ENCODE measurements around the gene IYD. TPM values are rescaled to one million over a fixed set of nuclear protein-coding genes. Genes with fewer than 3 reads are reported as not detected.

Gene IYD
- polyA plus RNA-seq, 2 donors: 0.01 TPM; not detected in 1

- Histone ChIP-seq H3K27ac (ENCODE audit: low read depth in 2 of 2, low read length in 1 of 2) (no peak overlapping the region), H3K36me3 (ENCODE audit: control insufficient read depth in 2 of 2, insufficient read depth in 2 of 2, low read length in 1 of 2) (no peaks in the 10 kb centered on the region), H3K4me1 (ENCODE audit: control insufficient read depth in 2 of 2, insufficient read depth in 2 of 2, low read length in 1 of 2) (no peaks in the 10 kb centered on the region), H3K27me3 (ENCODE audit: control insufficient read depth in 1 of 2, insufficient read depth in 2 of 2, low read length in 2 of 2) (no peaks in the 10 kb centered on the region), H3K4me3 (ENCODE audit: low read depth in 1 of 2, low read length in 2 of 2) (no peak overlapping the region), H3K9me3 (ENCODE audit: control insufficient read depth in 2 of 2, insufficient read depth in 1 of 2, low read depth in 1 of 2, low read length in 1 of 2) (no peaks in the 10 kb centered on the region)
These were observed 37.5 kb upstream of the IYD start for GRCh38 chr6:150331344-150331743.

DNA sequence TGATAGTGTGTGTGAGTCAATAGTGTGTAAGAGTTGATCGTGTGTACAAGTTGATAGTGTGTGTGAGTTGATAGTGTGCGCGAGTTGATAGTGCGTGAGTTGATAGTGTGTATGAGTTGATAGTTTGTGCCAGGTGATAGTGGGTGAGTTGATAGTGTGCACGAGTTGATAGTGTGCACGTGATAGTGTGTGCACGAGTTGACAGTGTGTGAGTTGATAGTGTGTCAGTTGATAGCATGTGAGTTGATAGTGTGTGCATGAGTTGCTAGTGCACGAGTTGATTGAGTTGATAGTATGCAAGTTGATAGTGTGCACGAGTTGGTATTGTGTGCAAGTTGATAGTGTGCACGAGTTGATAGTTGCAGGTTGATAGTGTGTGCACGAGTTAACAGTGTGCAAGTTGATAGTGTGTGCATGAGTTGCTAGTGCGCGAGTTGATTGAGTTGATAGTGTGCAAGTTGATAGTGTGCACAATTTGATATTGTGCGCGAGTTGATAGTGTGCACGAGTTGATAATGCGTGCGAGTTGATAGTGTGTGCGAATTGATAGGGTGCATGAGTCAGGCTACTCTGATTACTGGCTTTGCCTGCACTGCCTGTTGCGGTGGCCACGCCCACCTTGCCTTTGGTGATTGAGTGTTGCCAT is 35.8 kb upstream of the IYD start:
- H3K9me3 ChIP-seq (ENCODE audit: control insufficient read depth in 2 of 2, insufficient read depth in 1 of 2, low read depth in 1 of 2, low read length in 1 of 2): no peaks in the 10 kb centered on the region
- H3K27me3 ChIP-seq (ENCODE audit: control insufficient read depth in 1 of 2, insufficient read depth in 2 of 2, low read length in 2 of 2): no peaks in the 10 kb centered on the region
- no peak overlapping the region for H3K4me3 ChIP-seq (ENCODE audit: low read depth in 1 of 2, low read length in 2 of 2)
- 86 to 93% methylated on average over 21 of the region's 21 CpGs for WGBS, 2 donors
- H3K36me3 ChIP-seq (ENCODE audit: control insufficient read depth in 2 of 2, insufficient read depth in 2 of 2, low read length in 1 of 2): no peaks in the 10 kb centered on the region
- H3K4me1 ChIP-seq (ENCODE audit: control insufficient read depth in 2 of 2, insufficient read depth in 2 of 2, low read length in 1 of 2): no peaks in the 10 kb centered on the region
- H3K27ac ChIP-seq (ENCODE audit: low read depth in 2 of 2, low read length in 1 of 2): no peak overlapping the region

DNA sequence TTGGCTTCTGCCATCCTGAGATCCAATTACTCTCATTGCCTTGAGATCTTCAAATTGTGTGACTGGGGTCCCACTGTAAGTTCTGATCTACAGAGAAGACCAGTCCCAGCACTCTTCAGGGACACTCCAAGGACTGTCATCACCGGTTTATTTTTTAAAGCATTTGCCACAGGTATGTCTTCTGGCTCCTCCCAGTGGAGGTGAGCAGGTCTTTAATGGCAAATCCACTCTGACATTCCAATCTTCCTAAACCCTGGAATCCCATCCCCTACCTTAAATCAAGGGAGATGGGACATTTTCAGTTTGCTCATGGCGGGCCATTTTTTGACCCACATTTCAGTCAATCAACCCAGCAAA is 35.2 kb upstream of the IYD start:
- H3K27ac ChIP-seq (ENCODE audit: low read depth in 2 of 2, low read length in 1 of 2): no peak overlapping the region
- no peaks in the 10 kb centered on the region for H3K36me3 ChIP-seq (ENCODE audit: control insufficient read depth in 2 of 2, insufficient read depth in 2 of 2, low read length in 1 of 2)
- H3K4me1 ChIP-seq (ENCODE audit: control insufficient read depth in 2 of 2, insufficient read depth in 2 of 2, low read length in 1 of 2): no peaks in the 10 kb centered on the region
- WGBS, 2 donors: 95 to 98% methylated on average over 2 of the region's 2 CpGs
- H3K4me3 ChIP-seq (ENCODE audit: low read depth in 1 of 2, low read length in 2 of 2): no peak overlapping the region
- H3K9me3 ChIP-seq (ENCODE audit: control insufficient read depth in 2 of 2, insufficient read depth in 1 of 2, low read depth in 1 of 2, low read length in 1 of 2): no peaks in the 10 kb centered on the region
- no peaks in the 10 kb centered on the region for H3K27me3 ChIP-seq (ENCODE audit: control insufficient read depth in 1 of 2, insufficient read depth in 2 of 2, low read length in 2 of 2)

DNA sequence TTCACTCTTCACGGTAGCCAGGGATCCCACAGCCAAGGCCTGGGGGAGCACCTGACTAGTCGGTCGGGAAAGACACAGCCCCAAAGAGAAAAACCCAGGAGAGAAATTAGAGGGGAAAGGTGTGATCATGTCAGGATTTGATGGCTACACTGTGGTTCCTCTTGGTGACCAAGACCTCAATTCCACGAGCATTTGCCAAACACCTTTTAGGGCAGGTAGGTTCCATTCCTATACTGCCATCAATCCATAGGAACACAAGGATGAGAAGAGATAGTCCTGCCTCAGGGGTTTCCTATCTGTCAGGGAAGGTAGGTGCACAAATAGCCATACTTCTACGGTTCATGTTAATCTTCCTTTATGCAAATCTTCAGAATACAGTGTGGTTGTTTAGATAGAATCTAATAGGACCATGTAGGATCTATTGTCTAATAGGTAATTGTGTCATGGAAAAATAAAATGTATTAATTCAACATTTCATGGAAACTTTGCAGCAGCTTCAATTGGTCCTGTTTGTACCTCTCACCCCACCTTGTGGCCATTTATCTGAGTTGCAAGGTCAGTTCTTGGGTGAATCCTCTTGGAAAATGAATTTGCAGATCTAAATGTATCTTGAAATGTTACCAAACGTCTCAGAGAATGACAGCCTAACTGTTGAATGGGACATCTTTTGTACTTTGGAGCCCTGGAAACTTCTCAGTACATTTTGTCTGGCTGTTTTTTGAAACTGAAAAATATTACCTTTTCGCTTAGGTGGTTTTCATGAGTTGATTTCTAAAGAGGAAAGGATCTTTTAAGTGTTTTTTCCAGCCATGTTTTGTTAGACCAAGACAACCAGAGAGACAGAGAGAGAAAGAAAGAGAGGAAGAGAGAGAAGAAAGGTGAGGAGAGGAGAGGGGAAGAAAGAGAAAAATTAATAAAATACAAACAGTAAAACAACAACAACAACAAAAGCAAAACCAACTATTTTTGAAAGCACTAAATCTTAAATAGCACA is 33.7 kb upstream of the IYD start:
- Histone ChIP-seq H3K4me3 (ENCODE audit: low read depth in 1 of 2, low read length in 2 of 2) (no peak overlapping the region), H3K36me3 (ENCODE audit: control insufficient read depth in 2 of 2, insufficient read depth in 2 of 2, low read length in 1 of 2) (no peaks in the 10 kb centered on the region), H3K27ac (ENCODE audit: low read depth in 2 of 2, low read length in 1 of 2) (no peak overlapping the region), H3K27me3 (ENCODE audit: control insufficient read depth in 1 of 2, insufficient read depth in 2 of 2, low read length in 2 of 2) (no peaks in the 10 kb centered on the region), H3K4me1 (ENCODE audit: control insufficient read depth in 2 of 2, insufficient read depth in 2 of 2, low read length in 1 of 2) (no peaks in the 10 kb centered on the region), H3K9me3 (ENCODE audit: control insufficient read depth in 2 of 2, insufficient read depth in 1 of 2, low read depth in 1 of 2, low read length in 1 of 2) (no peaks in the 10 kb centered on the region)
- WGBS, 2 donors: 61 to 66% methylated on average over 7 of the region's 7 CpGs

DNA sequence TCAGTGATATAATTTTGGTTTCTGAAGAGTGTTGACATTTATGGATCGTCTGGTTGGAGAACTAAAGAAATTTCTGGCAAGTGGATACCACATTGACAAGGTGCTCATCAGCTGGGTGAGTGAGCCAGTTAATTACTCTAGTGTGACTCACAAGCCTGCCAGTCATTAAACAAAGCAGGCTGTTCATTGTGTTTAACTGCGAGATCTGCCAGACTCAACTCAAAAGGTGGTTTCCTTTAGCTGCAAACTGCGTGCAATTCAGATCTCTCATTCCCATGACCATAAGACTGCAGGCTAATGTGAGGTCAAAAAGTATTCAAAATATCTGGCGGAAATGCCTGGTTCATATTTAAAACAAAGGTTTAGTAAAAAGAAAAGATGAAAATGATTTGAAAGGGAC is 32.5 kb upstream of the IYD start:
- 21 to 25% methylated on average over 4 of the region's 4 CpGs for WGBS, 2 donors
- H3K4me1 ChIP-seq (ENCODE audit: control insufficient read depth in 2 of 2, insufficient read depth in 2 of 2, low read length in 1 of 2): no peaks in the 10 kb centered on the region
- no peaks in the 10 kb centered on the region for H3K9me3 ChIP-seq (ENCODE audit: control insufficient read depth in 2 of 2, insufficient read depth in 1 of 2, low read depth in 1 of 2, low read length in 1 of 2)
- no peak overlapping the region for H3K4me3 ChIP-seq (ENCODE audit: low read depth in 1 of 2, low read length in 2 of 2)
- no peak overlapping the region for H3K27ac ChIP-seq (ENCODE audit: low read depth in 2 of 2, low read length in 1 of 2)
- H3K27me3 ChIP-seq (ENCODE audit: control insufficient read depth in 1 of 2, insufficient read depth in 2 of 2, low read length in 2 of 2): no peaks in the 10 kb centered on the region
- no peaks in the 10 kb centered on the region for H3K36me3 ChIP-seq (ENCODE audit: control insufficient read depth in 2 of 2, insufficient read depth in 2 of 2, low read length in 1 of 2)

- H3K27me3 ChIP-seq (ENCODE audit: control insufficient read depth in 1 of 2, insufficient read depth in 2 of 2, low read length in 2 of 2): no peaks in the 10 kb centered on the region
- 79 to 83% methylated on average over 2 of the region's 2 CpGs for WGBS, 2 donors
These were observed 32.1 kb upstream of the IYD start for GRCh38 chr6:150336708-150337107.

DNA sequence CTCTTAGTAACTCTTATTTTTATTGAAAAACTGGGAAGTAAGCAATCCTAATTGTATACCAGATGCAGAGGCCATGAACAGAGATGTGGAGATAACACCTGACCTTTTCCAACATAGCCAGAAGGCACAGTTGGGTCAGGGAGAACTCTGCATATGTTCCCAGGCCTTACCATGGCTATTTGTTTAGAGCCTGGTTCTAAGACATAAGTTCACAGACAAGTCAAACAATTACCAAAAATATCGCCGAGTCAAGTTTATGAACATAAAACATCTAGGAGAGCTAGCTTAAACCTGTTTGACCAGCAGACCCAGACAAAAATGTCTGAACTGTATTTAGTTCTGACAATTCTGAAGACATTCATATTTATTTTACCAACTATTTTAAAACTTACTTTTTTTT is 26.7 kb upstream of the IYD start:
- Histone ChIP-seq H3K4me3 (ENCODE audit: low read depth in 1 of 2, low read length in 2 of 2) (no peak overlapping the region), H3K27me3 (ENCODE audit: control insufficient read depth in 1 of 2, insufficient read depth in 2 of 2, low read length in 2 of 2) (no peaks in the 10 kb centered on the region)

More at GRCh38 chr6:150336708-150337107, 32.1 kb upstream of the IYD start:
- no peaks in the 10 kb centered on the region for H3K36me3 ChIP-seq (ENCODE audit: control insufficient read depth in 2 of 2, insufficient read depth in 2 of 2, low read length in 1 of 2)
- no peaks in the 10 kb centered on the region for H3K9me3 ChIP-seq (ENCODE audit: control insufficient read depth in 2 of 2, insufficient read depth in 1 of 2, low read depth in 1 of 2, low read length in 1 of 2)
- no peak overlapping the region for H3K4me3 ChIP-seq (ENCODE audit: low read depth in 1 of 2, low read length in 2 of 2)
- H3K4me1 ChIP-seq (ENCODE audit: control insufficient read depth in 2 of 2, insufficient read depth in 2 of 2, low read length in 1 of 2): no peaks in the 10 kb centered on the region
- no peak overlapping the region for H3K27ac ChIP-seq (ENCODE audit: low read depth in 2 of 2, low read length in 1 of 2)

DNA sequence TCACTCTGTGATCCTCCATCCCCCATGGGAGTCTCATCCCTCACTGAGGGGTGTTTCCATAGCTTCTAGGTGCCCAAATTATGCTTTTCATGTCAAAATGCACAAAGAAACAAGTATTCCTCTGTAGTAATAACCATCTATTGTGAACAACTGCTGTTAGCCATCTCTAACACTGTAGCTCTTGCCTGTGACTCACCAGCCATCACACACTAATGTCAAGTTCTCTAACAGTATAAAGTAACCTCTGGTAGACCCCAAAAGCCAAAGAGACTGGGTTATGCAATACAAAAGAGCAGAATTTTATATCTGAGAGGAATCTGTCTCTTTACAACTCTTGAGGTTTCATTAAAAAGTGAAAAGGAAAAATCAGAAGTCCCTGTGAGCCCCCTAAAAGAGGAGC is 25.4 kb upstream of the IYD start:
- no peak overlapping the region for H3K4me3 ChIP-seq (ENCODE audit: low read depth in 1 of 2, low read length in 2 of 2)
- H3K9me3 ChIP-seq (ENCODE audit: control insufficient read depth in 2 of 2, insufficient read depth in 1 of 2, low read depth in 1 of 2, low read length in 1 of 2): no peaks in the 10 kb centered on the region
- H3K27me3 ChIP-seq (ENCODE audit: control insufficient read depth in 1 of 2, insufficient read depth in 2 of 2, low read length in 2 of 2): no peaks in the 10 kb centered on the region
- H3K27ac ChIP-seq (ENCODE audit: low read depth in 2 of 2, low read length in 1 of 2): no peak overlapping the region
- H3K36me3 ChIP-seq (ENCODE audit: control insufficient read depth in 2 of 2, insufficient read depth in 2 of 2, low read length in 1 of 2): no peaks in the 10 kb centered on the region
- no peaks in the 10 kb centered on the region for H3K4me1 ChIP-seq (ENCODE audit: control insufficient read depth in 2 of 2, insufficient read depth in 2 of 2, low read length in 1 of 2)

More for the DNA sequence above, 26.7 kb upstream of the IYD start:
- Histone ChIP-seq H3K4me1 (ENCODE audit: control insufficient read depth in 2 of 2, insufficient read depth in 2 of 2, low read length in 1 of 2) (no peaks in the 10 kb centered on the region), H3K9me3 (ENCODE audit: control insufficient read depth in 2 of 2, insufficient read depth in 1 of 2, low read depth in 1 of 2, low read length in 1 of 2) (no peaks in the 10 kb centered on the region), H3K36me3 (ENCODE audit: control insufficient read depth in 2 of 2, insufficient read depth in 2 of 2, low read length in 1 of 2) (no peaks in the 10 kb centered on the region), H3K27ac (ENCODE audit: low read depth in 2 of 2, low read length in 1 of 2) (no peak overlapping the region)
- WGBS, 2 donors: 55 to 77% methylated on average over 2 of the region's 2 CpGs

GRCh38 chr6:150345781-150346180 is 23.0 kb upstream of the IYD start:
- no peaks in the 10 kb centered on the region for H3K4me1 ChIP-seq (ENCODE audit: control insufficient read depth in 2 of 2, insufficient read depth in 2 of 2, low read length in 1 of 2)
- 46 to 58% methylated on average over 3 of the region's 3 CpGs for WGBS, 2 donors

GRCh38 chr6:150346346-150346745 is 22.5 kb upstream of the IYD start:
- no peak overlapping the region for H3K4me3 ChIP-seq (ENCODE audit: low read depth in 1 of 2, low read length in 2 of 2)
- no peaks in the 10 kb centered on the region for H3K27me3 ChIP-seq (ENCODE audit: control insufficient read depth in 1 of 2, insufficient read depth in 2 of 2, low read length in 2 of 2)
- no peaks in the 10 kb centered on the region for H3K36me3 ChIP-seq (ENCODE audit: control insufficient read depth in 2 of 2, insufficient read depth in 2 of 2, low read length in 1 of 2)
- no peaks in the 10 kb centered on the region for H3K4me1 ChIP-seq (ENCODE audit: control insufficient read depth in 2 of 2, insufficient read depth in 2 of 2, low read length in 1 of 2)
- H3K9me3 ChIP-seq (ENCODE audit: control insufficient read depth in 2 of 2, insufficient read depth in 1 of 2, low read depth in 1 of 2, low read length in 1 of 2): no peaks in the 10 kb centered on the region
- WGBS, 2 donors: 44 to 60% methylated on average over 2 of the region's 2 CpGs
- no peak overlapping the region for H3K27ac ChIP-seq (ENCODE audit: low read depth in 2 of 2, low read length in 1 of 2)

More at GRCh38 chr6:150345781-150346180, 23.0 kb upstream of the IYD start:
- Histone ChIP-seq H3K27me3 (ENCODE audit: control insufficient read depth in 1 of 2, insufficient read depth in 2 of 2, low read length in 2 of 2) (no peaks in the 10 kb centered on the region), H3K27ac (ENCODE audit: low read depth in 2 of 2, low read length in 1 of 2) (no peak overlapping the region), H3K4me3 (ENCODE audit: low read depth in 1 of 2, low read length in 2 of 2) (no peak overlapping the region), H3K9me3 (ENCODE audit: control insufficient read depth in 2 of 2, insufficient read depth in 1 of 2, low read depth in 1 of 2, low read length in 1 of 2) (no peaks in the 10 kb centered on the region), H3K36me3 (ENCODE audit: control insufficient read depth in 2 of 2, insufficient read depth in 2 of 2, low read length in 1 of 2) (no peaks in the 10 kb centered on the region)
